Measurements from ENCODE around the gene DGUOK. TPM values are rescaled to one million over a fixed set of nuclear protein-coding genes. Genes with fewer than 3 reads are reported as not detected.

Gene DGUOK
- total and polyA plus RNA-seq, 2 of the 4 experiments (the other 2 are of a cell fraction): 66.3 to 111 TPM

GRCh38 chr2:73999881-74000597, 73.4 kb downstream of the DGUOK start:
- Histone ChIP-seq H3K4me2 (ENCODE audit: low read depth, low read length) (peak overlapping the region; percentile 26; the same call in 1 of the 2 replicates), H4K5ac (ENCODE audit: low read depth, low read length) (no peak overlapping the region), H4K20me1 (ENCODE audit: insufficient read depth, low read length) (peaks cover 80% of the 10 kb centered on the region), H4K91ac (ENCODE audit: insufficient read depth, low read depth, low read length) (no peak overlapping the region), H3K14ac (replicated peaks; ENCODE audit: low read depth, low read length) (peak overlapping the region; percentile 70), H2BK120ac (ENCODE audit: low read depth, low read length) (peak overlapping the region; percentile 16; the same call in 1 of the 2 replicates), H4K8ac (ENCODE audit: low read depth in 2 of 2, low read length in 2 of 2) (no peak overlapping the region), H3K18ac (ENCODE audit: low read depth, low read length) (no peak overlapping the region), H2AK5ac (ENCODE audit: low read depth, low read length) (peak overlapping the region; percentile 85; the same call in 1 of the 2 replicates), H3K36me3 (ENCODE audit: control insufficient read depth, insufficient read depth, low read length) (no peaks in the 10 kb centered on the region), H3K27ac (ENCODE audit: insufficient read depth, low read length) (no peak overlapping the region), H3K9me3 (ENCODE audit: control insufficient read depth, insufficient read depth, low read length) (no peaks in the 10 kb centered on the region), H3K23ac (ENCODE audit: low read depth, low read length) (peak overlapping the region; percentile 53; the same call in 1 of the 2 replicates), H2BK20ac (ENCODE audit: low read depth, low read length) (no peak overlapping the region), H2BK15ac (ENCODE audit: low read depth, low read length) (no peak overlapping the region), H3K79me1 (ENCODE audit: low read depth in 1 of 2, low read length in 2 of 2) (peaks cover 34 to 91% of the 10 kb centered on the region in 2 experiments), H3K4ac (ENCODE audit: low read depth, low read length) (peak overlapping the region; percentile 48; the same call in 1 of the 2 replicates), H2AFZ (replicated peaks; ENCODE audit: low read length, poor library complexity) (peak overlapping the region; percentile 73), H2BK5ac (ENCODE audit: low read depth, low read length, poor library complexity, severe bottlenecking) (no peak overlapping the region), H3K56ac (ENCODE audit: extremely low read depth, insufficient read depth, low read length) (no peak overlapping the region), H3K4me3 (ENCODE audit: insufficient read depth, low read depth, low read length) (no peak overlapping the region), H3K9me1 (ENCODE audit: insufficient read depth, low read length) (peaks cover 29% of the 10 kb centered on the region), H2AK9ac (replicated peaks; ENCODE audit: low read depth, low read length, poor library complexity) (peak overlapping the region; percentile 7), H3K4me1 (ENCODE audit: control insufficient read depth, insufficient read depth, low read length) (peaks cover 30% of the 10 kb centered on the region), H3K27me3 (ENCODE audit: control insufficient read depth, insufficient read depth, low read length) (no peaks in the 10 kb centered on the region), H3K9ac (ENCODE audit: low read depth, low read length) (no peak overlapping the region)
- intact Hi-C loops (cut with micrococcal nuclease): loop anchor here (5.0 kb wide), 1 partner anchor 73 kb away; the partner anchor contains the start of gene DGUOK
- POLR2A ChIA-PET (ENCODE audit: unreplicated experiment): no interaction called here
- ATAC-seq (ENCODE audit: low read depth): peak; percentile 57
- 0% methylated on average over 3 of the region's 10 CpGs; no CpG with 5 or more reads in 1 of the 2 experiments for WGBS, 2 experiments (ENCODE audit: extremely low coverage in 2 of 2, insufficient read length in 1 of 2)
- CTCF ChIA-PET: interaction anchor here (0.8 kb wide), 1 partner anchor 20 kb away, joined by 3 read pairs; no protein-coding TSS in a partner anchor
- dilution Hi-C loops (cut with HindIII; ENCODE audit: low sequenced_read_pairs, unreplicated experiment): no loop called here
- DNase-seq: peak; percentile 74
- in situ Hi-C loops (cut with MboI; ENCODE audit: low sequenced_read_pairs): no loop called here
- no TSS peak for BruUV-seq (replicated peaks)
- no peak; the same call in 1 of the 2 replicates for TF ChIP-seq RAD21 (IDR thresholded peaks at IDR 0.05; ENCODE audit: low read length)
- TF ChIP-seq BHLHE40 (IDR thresholded peaks at IDR 0.05; ENCODE audit: low read depth, low read length): no peak
- TF ChIP-seq RFX5 (IDR thresholded peaks at IDR 0.05; ENCODE audit: low read depth, low read length): no peak
- TF ChIP-seq FOS (IDR thresholded peaks at IDR 0.05; ENCODE audit: low read depth, low read length): no peak
- TF ChIP-seq RCOR1 (IDR thresholded peaks at IDR 0.05; ENCODE audit: insufficient replicate concordance, low read length): peak; percentile 58
- TF ChIP-seq MAFK (IDR thresholded peaks at IDR 0.05; ENCODE audit: low read depth, low read length): peak; percentile 57
- TF ChIP-seq, protein P1, sequence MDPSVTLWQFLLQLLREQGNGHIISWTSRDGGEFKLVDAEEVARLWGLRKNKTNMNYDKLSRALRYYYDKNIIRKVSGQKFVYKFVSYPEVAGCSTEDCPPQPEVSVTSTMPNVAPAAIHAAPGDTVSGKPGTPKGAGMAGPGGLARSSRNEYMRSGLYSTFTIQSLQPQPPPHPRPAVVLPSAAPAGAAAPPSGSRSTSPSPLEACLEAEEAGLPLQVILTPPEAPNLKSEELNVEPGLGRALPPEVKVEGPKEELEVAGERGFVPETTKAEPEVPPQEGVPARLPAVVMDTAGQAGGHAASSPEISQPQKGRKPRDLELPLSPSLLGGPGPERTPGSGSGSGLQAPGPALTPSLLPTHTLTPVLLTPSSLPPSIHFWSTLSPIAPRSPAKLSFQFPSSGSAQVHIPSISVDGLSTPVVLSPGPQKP (IDR thresholded peaks at IDR 0.05; ENCODE audit: borderline replicate concordance, low read depth, low read length): no peak
- TF ChIP-seq NFE2L2 (IDR thresholded peaks at IDR 0.05; ENCODE audit: low read depth, low read length): no peak
- peak; percentile 74 for TF ChIP-seq MAZ (IDR thresholded peaks at IDR 0.05; ENCODE audit: borderline replicate concordance, low read depth, low read length)
- TF ChIP-seq CEBPB (IDR thresholded peaks at IDR 0.05; ENCODE audit: low read depth, low read length): no peak
- TF ChIP-seq CTCF (conservative IDR thresholded peaks at IDR 0.05; ENCODE audit: low read depth, low read length): no peak
- peak; percentile 27; the same call in 1 of the 2 replicates for TF ChIP-seq SMC3 (IDR thresholded peaks at IDR 0.05; ENCODE audit: low read depth, low read length)
- TF ChIP-seq MXI1 (IDR thresholded peaks at IDR 0.05; ENCODE audit: borderline replicate concordance, low read depth, low read length): peak; percentile 87; the same call in 1 of the 2 replicates

All from IMR-90 (cell line).